CD4-positive, CD25-positive, alpha-beta regulatory T cell (primary cell): ENCODE measurements around the gene AHI1. TPM values are rescaled to one million over a fixed set of nuclear protein-coding genes. Genes with fewer than 3 reads are reported as not detected.

Experiments used
- ATAC-seq, 2 donors: fragments of 150-1000 bp; cut with Tn5 transposase; one replicate each; pipeline ENCODE4 v1.10.0; 2021; ENCODE audit warnings: low read depth in 2 of 2, moderate number of reproducible peaks in 2 of 2, moderate library complexity in 1 of 2
- DNase-seq, 3 donors: peaks; one replicate each; pipeline versions ENCODE4 v3.0.0 to v3.0.0-alpha.2; 2012 to 2022; ENCODE audit warnings: mixed read lengths in 1 of 3
- H3K27ac ChIP-seq: one replicate; pipeline ENCODE4 v1.7.0; 2013; ENCODE audit warnings: mild to moderate bottlenecking, low read length; ENCODE audit not compliant: insufficient read depth, poor library complexity, severe bottlenecking
- H3K27me3 ChIP-seq: one replicate; pipeline ENCODE4 v1.7.0; 2013; ENCODE audit warnings: low read length; ENCODE audit not compliant: control insufficient read depth, insufficient read depth
- H3K36me3 ChIP-seq: one replicate; pipeline ENCODE4 v1.7.0; 2013; ENCODE audit warnings: mild to moderate bottlenecking, low read length, moderate library complexity; ENCODE audit not compliant: control insufficient read depth, insufficient read depth
- H3K4me1 ChIP-seq: 2 replicates; pipeline ENCODE4 v1.7.0; 2013; ENCODE audit warnings: mild to moderate bottlenecking, low read length; ENCODE audit not compliant: insufficient read depth, control insufficient read depth, poor library complexity, severe bottlenecking
- H3K4me3 ChIP-seq: one replicate; pipeline ENCODE4 v1.7.0; 2013; ENCODE audit warnings: low read depth, mild to moderate bottlenecking, low read length, moderate library complexity
- H3K9me3 ChIP-seq, 2 experiments: 1 replicate in 1 of 2; 2 replicates in 1 of 2; pipeline ENCODE4 v1.7.0; 2013; ENCODE audit warnings: low read length in 2 of 2, mild to moderate bottlenecking in 1 of 2, moderate library complexity in 1 of 2; ENCODE audit not compliant: control insufficient read depth in 2 of 2
- H3K27ac Mint-ChIP-seq, 3 donors: one replicate each; pipeline ENCODE4 v1.8.0; 2020 to 2022; ENCODE audit warnings: mild to moderate bottlenecking in 3 of 3, mixed read lengths in 3 of 3, moderate library complexity in 2 of 3
- H3K27me3 Mint-ChIP-seq: one replicate; pipeline ENCODE4 v1.8.0; 2022; ENCODE audit warnings: mild to moderate bottlenecking, mixed read lengths
- H3K36me3 Mint-ChIP-seq: one replicate; pipeline ENCODE4 v1.8.0; 2020; ENCODE audit warnings: mixed read lengths
- H3K4me1 Mint-ChIP-seq, 4 donors: one replicate each; pipeline ENCODE4 v1.8.0; 2020 to 2022; ENCODE audit warnings: mixed read lengths in 4 of 4, mild to moderate bottlenecking in 1 of 4
- H3K4me3 Mint-ChIP-seq, 4 donors: one replicate each; pipeline ENCODE4 v1.8.0; 2020 to 2022; ENCODE audit warnings: mild to moderate bottlenecking in 4 of 4, mixed read lengths in 4 of 4, moderate library complexity in 3 of 4
- H3K9me3 Mint-ChIP-seq, 7 donors: one replicate each; pipeline ENCODE4 v1.8.0; 2020 to 2022; ENCODE audit warnings: mixed read lengths in 7 of 7, mild to moderate bottlenecking in 3 of 7, moderate library complexity in 2 of 7
- polyA plus RNA-seq, 4 donors: library from polyadenylated mRNA; unstranded; fragments of 300-500 nt; fragmentation: Illumina TruSeq; gene quantifications; one replicate each; pipeline ENCODE4 v1.2.3, GENCODE V29; 2021
- total RNA-seq: library from RNA; stranded (reverse); gene quantifications from one replicate; pipeline ENCODE4 v1.2.3, GENCODE V29; 2022

AHI1 gene
- total and polyA plus RNA-seq, 5 donors from 2014 or later = 1.3 to 12.9 (median 2.2) TPM

- H3K4me1 ChIP-seq = no peaks in the 10 kb centered on the region
- Mint-ChIP-seq H3K9me3 (peaks cover 0 to 4% (median 0%) of the 10 kb centered on the region in 7 donors), H3K36me3 (peaks cover 24% of the 10 kb centered on the region), H3K4me1 (no peaks in the 10 kb centered on the region), H3K27ac (no peak overlapping the region), H3K4me3 (no peak overlapping the region), H3K27me3 (no peaks in the 10 kb centered on the region)
- ATAC-seq (no peak), DNase-seq (no peak)
- peaks cover 0 to 2% of the 10 kb centered on the region in 2 experiments for H3K9me3 ChIP-seq
- H3K36me3 ChIP-seq = no peaks in the 10 kb centered on the region
- H3K27me3 ChIP-seq = no peaks in the 10 kb centered on the region
- H3K27ac ChIP-seq = no peak overlapping the region
- H3K4me3 ChIP-seq = no peak overlapping the region
Measured at GRCh38 chr6:135306740-135307420, 190.7 kb downstream of the AHI1 start.

- Histone ChIP-seq H3K9me3 (peaks cover 0 to 2% of the 10 kb centered on the region in 2 experiments), H3K27ac (no peak overlapping the region), H3K4me3 (no peak overlapping the region), H3K36me3 (no peaks in the 10 kb centered on the region), H3K27me3 (no peaks in the 10 kb centered on the region), H3K4me1 (no peaks in the 10 kb centered on the region)
- ATAC-seq (no peak), DNase-seq (no peak)
- Mint-ChIP-seq H3K36me3 (peaks cover 20% of the 10 kb centered on the region), H3K27me3 (no peaks in the 10 kb centered on the region), H3K4me3 (no peak overlapping the region), H3K4me1 (no peaks in the 10 kb centered on the region), H3K27ac (no peak overlapping the region), H3K9me3 (peaks cover 0 to 4% (median 0%) of the 10 kb centered on the region in 7 donors)
Measured at GRCh38 chr6:135306166-135306565, 191.4 kb downstream of the AHI1 start.

GRCh38 chr6:135305684-135306083 lies 191.9 kb downstream of the AHI1 start:
- Histone ChIP-seq H3K27me3 (no peaks in the 10 kb centered on the region), H3K4me3 (no peak overlapping the region), H3K4me1 (no peaks in the 10 kb centered on the region), H3K27ac (no peak overlapping the region), H3K9me3 (peaks cover 0 to 2% of the 10 kb centered on the region in 2 experiments), H3K36me3 (no peaks in the 10 kb centered on the region)
- ATAC-seq (no peak), DNase-seq (no peak)
- no peaks in the 10 kb centered on the region for H3K4me1 Mint-ChIP-seq
- no peak overlapping the region for H3K4me3 Mint-ChIP-seq
- peaks cover 20% of the 10 kb centered on the region for H3K36me3 Mint-ChIP-seq
- H3K27ac Mint-ChIP-seq = no peak overlapping the region
- peaks cover 0 to 4% (median 0%) of the 10 kb centered on the region in 7 donors for H3K9me3 Mint-ChIP-seq
- H3K27me3 Mint-ChIP-seq = no peaks in the 10 kb centered on the region

GRCh38 chr6:135304883-135305282 lies 192.7 kb downstream of the AHI1 start:
- H3K27me3 Mint-ChIP-seq = no peaks in the 10 kb centered on the region
- peaks cover 20% of the 10 kb centered on the region for H3K36me3 Mint-ChIP-seq
- H3K4me3 Mint-ChIP-seq = no peak overlapping the region
- no peak overlapping the region for H3K4me3 ChIP-seq
- H3K4me1 Mint-ChIP-seq = no peaks in the 10 kb centered on the region
- H3K27me3 ChIP-seq = no peaks in the 10 kb centered on the region
- H3K27ac Mint-ChIP-seq = no peak overlapping the region
- peaks cover 0 to 2% of the 10 kb centered on the region in 2 experiments for H3K9me3 ChIP-seq
- peaks cover 0 to 4% (median 0%) of the 10 kb centered on the region in 7 donors for H3K9me3 Mint-ChIP-seq
- H3K4me1 ChIP-seq = no peaks in the 10 kb centered on the region
- no peak for ATAC-seq
- H3K36me3 ChIP-seq = no peaks in the 10 kb centered on the region
- H3K27ac ChIP-seq = no peak overlapping the region
- DNase-seq = no peak

GRCh38 chr6:135301304-135301703 lies 196.2 kb downstream of the AHI1 start:
- peaks cover 0 to 4% (median 0%) of the 10 kb centered on the region in 7 donors for H3K9me3 Mint-ChIP-seq
- H3K27ac ChIP-seq = no peak overlapping the region
- H3K4me3 Mint-ChIP-seq = no peak overlapping the region
- DNase-seq = no peak
- H3K36me3 ChIP-seq = no peaks in the 10 kb centered on the region
- H3K9me3 ChIP-seq = peaks cover 0 to 2% of the 10 kb centered on the region in 2 experiments
- H3K4me3 ChIP-seq = no peak overlapping the region
- H3K27me3 Mint-ChIP-seq = no peaks in the 10 kb centered on the region
- no peak overlapping the region for H3K27ac Mint-ChIP-seq
- peaks cover 0 to 11% (median 6%) of the 10 kb centered on the region in 4 donors for H3K4me1 Mint-ChIP-seq
- ATAC-seq = no peak
- H3K4me1 ChIP-seq = no peaks in the 10 kb centered on the region
- H3K36me3 Mint-ChIP-seq = peaks cover 20% of the 10 kb centered on the region
- no peaks in the 10 kb centered on the region for H3K27me3 ChIP-seq

GRCh38 chr6:135300576-135300975 lies 197.0 kb downstream of the AHI1 start:
- DNase-seq = no peak
- ATAC-seq = no peak
- no peaks in the 10 kb centered on the region for H3K36me3 ChIP-seq

GRCh38 chr6:135299256-135299655 lies 198.3 kb downstream of the AHI1 start:
- H3K27ac Mint-ChIP-seq = no peak overlapping the region
- Histone ChIP-seq H3K4me3 (no peak overlapping the region), H3K4me1 (no peaks in the 10 kb centered on the region), H3K9me3 (peaks cover 0 to 2% of the 10 kb centered on the region in 2 experiments), H3K27me3 (no peaks in the 10 kb centered on the region), H3K36me3 (no peaks in the 10 kb centered on the region), H3K27ac (no peak overlapping the region)
- ATAC-seq (no peak), DNase-seq (no peak)
- peaks cover 0 to 6% (median 0%) of the 10 kb centered on the region in 7 donors for H3K9me3 Mint-ChIP-seq
- H3K4me3 Mint-ChIP-seq = no peak overlapping the region
- H3K4me1 Mint-ChIP-seq = peaks cover 0 to 11% (median 6%) of the 10 kb centered on the region in 4 donors
- H3K36me3 Mint-ChIP-seq = peaks cover 5% of the 10 kb centered on the region
- no peaks in the 10 kb centered on the region for H3K27me3 Mint-ChIP-seq

More at GRCh38 chr6:135300576-135300975, 197.0 kb downstream of the AHI1 start:
- Histone ChIP-seq H3K27me3 (no peaks in the 10 kb centered on the region), H3K4me1 (no peaks in the 10 kb centered on the region), H3K9me3 (peaks cover 0 to 2% of the 10 kb centered on the region in 2 experiments), H3K4me3 (no peak overlapping the region), H3K27ac (no peak overlapping the region)
- H3K9me3 Mint-ChIP-seq = peaks cover 0 to 6% (median 0%) of the 10 kb centered on the region in 7 donors
- H3K36me3 Mint-ChIP-seq = peaks cover 15% of the 10 kb centered on the region
- H3K27ac Mint-ChIP-seq = no peak overlapping the region
- H3K4me1 Mint-ChIP-seq = peaks cover 0 to 11% (median 6%) of the 10 kb centered on the region in 4 donors
- H3K27me3 Mint-ChIP-seq = no peaks in the 10 kb centered on the region
- H3K4me3 Mint-ChIP-seq = no peak overlapping the region

- H3K4me3 Mint-ChIP-seq = no peak overlapping the region
Measured at GRCh38 chr6:135298455-135298854, 199.1 kb downstream of the AHI1 start.

More at GRCh38 chr6:135298455-135298854, 199.1 kb downstream of the AHI1 start:
- H3K9me3 Mint-ChIP-seq = peaks cover 0 to 9% (median 0%) of the 10 kb centered on the region in 7 donors
- H3K36me3 ChIP-seq = no peaks in the 10 kb centered on the region
- no peak overlapping the region for H3K27ac Mint-ChIP-seq
- H3K27me3 ChIP-seq = no peaks in the 10 kb centered on the region
- peaks cover 4% of the 10 kb centered on the region for H3K36me3 Mint-ChIP-seq
- H3K27me3 Mint-ChIP-seq = no peaks in the 10 kb centered on the region
- no peak overlapping the region for H3K27ac ChIP-seq
- peaks cover 0 to 11% (median 6%) of the 10 kb centered on the region in 4 donors for H3K4me1 Mint-ChIP-seq
- DNase-seq (peak in 1 of 3 donors; percentile 42), ATAC-seq (no peak)
- no peak overlapping the region for H3K4me3 ChIP-seq
- no peaks in the 10 kb centered on the region for H3K4me1 ChIP-seq
- peaks cover 0 to 2% of the 10 kb centered on the region in 2 experiments for H3K9me3 ChIP-seq
